ENCODE measurements around the gene NFATC2.

The NFATC2 gene

GRCh38 chr20:51450221-51450712 is 92.3 kb downstream of the NFATC2 start:
- no peak overlapping the region for H3K4me3 ChIP-seq (ENCODE audit: low read length)

DNA sequence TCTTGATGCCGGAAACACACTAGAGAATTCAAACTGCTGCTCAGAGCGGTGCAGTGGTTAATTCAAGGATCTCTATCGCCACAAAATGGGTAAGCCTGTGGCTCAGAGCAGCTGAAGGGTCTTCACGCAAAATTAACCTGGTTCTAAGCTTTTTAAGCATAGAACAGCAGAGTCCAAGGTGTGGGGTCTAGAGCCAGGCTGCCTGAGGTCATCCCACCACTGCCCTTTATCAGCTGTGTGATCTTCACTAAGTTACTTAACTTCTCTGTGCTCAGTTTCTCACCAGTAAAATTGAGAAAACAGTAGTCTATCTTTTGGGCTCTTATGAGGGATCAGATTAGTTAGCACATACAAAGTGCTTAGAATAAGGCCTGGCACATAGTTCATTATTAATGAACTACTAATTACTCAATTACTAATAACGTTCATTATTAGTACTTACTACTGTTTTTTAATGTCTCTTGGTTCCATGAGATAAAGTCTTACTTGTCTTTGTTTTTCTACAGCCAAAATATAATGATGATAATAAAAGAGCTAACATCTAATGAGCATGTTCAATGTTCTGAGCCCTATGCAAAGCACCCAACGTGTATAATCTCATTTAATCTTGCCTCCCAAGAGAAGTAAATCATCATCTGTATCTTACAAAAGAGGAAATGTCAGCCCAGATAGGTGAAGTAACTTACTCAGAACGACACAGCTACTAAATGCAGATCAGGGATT is 92.9 kb downstream of the NFATC2 start:
- no peak for TF ChIP-seq ZNF274 (IDR thresholded peaks at IDR 0.05; ENCODE audit: low read depth, low read length)
- no peak overlapping the region for H3K4me3 ChIP-seq (ENCODE audit: low read length)

More at GRCh38 chr20:51450221-51450712, 92.3 kb downstream of the NFATC2 start:
- no peak for TF ChIP-seq ZNF274 (IDR thresholded peaks at IDR 0.05; ENCODE audit: low read depth, low read length)

DNA sequence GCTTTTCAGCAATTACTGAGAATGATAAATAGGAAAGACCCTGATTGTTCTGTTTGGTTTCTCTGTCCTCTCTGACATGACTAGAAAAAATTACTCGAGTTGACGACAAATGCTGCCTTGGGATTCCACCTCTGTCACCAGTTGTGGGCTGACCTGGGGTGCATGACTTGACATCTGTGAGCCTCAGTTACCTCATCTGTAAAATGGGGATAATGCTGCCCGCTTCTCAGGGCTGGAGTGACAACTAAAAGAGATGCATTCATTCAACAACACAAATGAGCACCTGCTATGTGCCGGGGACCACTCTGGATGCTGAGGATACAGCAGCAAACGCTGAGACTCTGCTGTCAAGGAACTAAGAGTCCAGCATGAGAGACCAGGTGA is 94.8 kb downstream of the NFATC2 start:
- H3K4me3 ChIP-seq (ENCODE audit: low read length): no peak overlapping the region
- TF ChIP-seq ZNF274 (IDR thresholded peaks at IDR 0.05; ENCODE audit: low read depth, low read length): no peak

- no peak overlapping the region for H3K4me3 ChIP-seq (ENCODE audit: low read length)
- TF ChIP-seq ZNF274 (IDR thresholded peaks at IDR 0.05; ENCODE audit: low read depth, low read length): no peak
These were observed 95.3 kb downstream of the NFATC2 start for GRCh38 chr20:51447097-51447764.

DNA sequence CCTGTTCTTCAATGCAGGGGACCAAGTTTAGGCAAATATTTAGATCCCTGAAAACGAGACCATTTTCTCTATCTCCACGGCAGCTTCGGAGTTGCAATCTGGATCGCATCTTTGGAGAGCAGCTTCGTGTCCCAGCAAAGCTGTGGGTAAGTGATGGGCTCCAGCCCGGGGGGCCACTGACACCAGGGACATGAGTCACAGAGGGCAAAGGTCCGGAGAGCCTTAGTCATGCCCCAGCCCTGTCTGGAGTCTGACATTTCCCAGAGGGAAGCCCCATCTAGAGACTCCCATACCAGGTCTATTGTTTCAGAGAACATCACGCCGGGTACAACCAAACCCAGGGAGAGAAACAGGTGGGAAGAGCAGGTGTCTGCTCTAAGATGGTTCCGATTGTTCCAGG is 95.9 kb downstream of the NFATC2 start:
- no peak for TF ChIP-seq ZNF274 (IDR thresholded peaks at IDR 0.05; ENCODE audit: low read depth, low read length)

GRCh38 chr20:51446230-51446629 is 96.3 kb downstream of the NFATC2 start:
- no peak overlapping the region for H3K4me3 ChIP-seq (ENCODE audit: low read length)
- TF ChIP-seq ZNF274 (IDR thresholded peaks at IDR 0.05; ENCODE audit: low read depth, low read length): no peak

More for the DNA sequence above, 95.9 kb downstream of the NFATC2 start:
- no peak overlapping the region for H3K4me3 ChIP-seq (ENCODE audit: low read length)

DNA sequence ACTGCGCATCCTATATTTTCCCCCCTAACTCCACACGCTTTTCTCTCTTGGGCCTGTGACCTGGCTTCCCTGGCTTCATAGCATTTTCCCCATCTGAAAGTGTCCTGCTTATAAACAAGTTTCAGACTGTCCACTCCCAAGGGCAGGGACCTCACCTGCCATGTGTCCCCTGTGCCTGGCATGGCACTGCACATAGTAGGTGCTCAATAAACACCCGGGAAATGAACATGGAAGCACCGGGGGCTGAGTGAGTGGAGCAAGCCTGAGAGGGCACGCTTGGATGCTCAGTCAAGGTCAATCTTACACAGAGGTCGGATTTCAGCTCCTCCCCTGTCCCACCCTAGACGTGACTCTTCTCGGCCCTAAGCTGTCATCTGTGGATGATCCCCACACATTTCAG is 96.9 kb downstream of the NFATC2 start:
- no peak for TF ChIP-seq ZNF274 (IDR thresholded peaks at IDR 0.05; ENCODE audit: low read depth, low read length)
- no peak overlapping the region for H3K4me3 ChIP-seq (ENCODE audit: low read length)

DNA sequence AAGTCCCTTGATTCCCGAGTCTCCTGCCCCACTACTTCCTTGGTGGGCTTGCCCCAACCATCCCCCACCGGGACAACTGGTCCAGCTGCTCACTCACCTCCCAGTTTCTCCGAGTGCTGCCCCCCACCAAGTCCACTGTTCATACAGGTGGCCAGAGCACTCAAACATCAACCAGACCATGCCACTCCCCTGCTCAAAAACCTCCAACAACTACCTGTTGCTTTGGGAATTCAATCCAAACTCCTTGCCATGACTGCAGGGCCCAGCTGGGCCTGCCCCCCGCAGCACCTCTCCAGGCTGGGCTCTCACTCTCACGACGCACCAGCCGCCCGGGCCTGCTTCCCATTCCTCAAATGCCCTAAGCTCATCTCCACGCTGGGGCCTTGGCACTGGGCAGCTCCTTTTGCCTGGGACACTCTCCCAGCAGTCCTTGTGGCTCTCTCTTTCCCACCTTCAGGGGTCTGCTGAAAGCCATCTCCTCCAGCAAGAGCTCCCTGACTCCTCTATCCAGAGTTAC is 97.5 kb downstream of the NFATC2 start:
- no peak for TF ChIP-seq ZNF274 (IDR thresholded peaks at IDR 0.05; ENCODE audit: low read depth, low read length)
- H3K4me3 ChIP-seq (ENCODE audit: low read length): no peak overlapping the region

DNA sequence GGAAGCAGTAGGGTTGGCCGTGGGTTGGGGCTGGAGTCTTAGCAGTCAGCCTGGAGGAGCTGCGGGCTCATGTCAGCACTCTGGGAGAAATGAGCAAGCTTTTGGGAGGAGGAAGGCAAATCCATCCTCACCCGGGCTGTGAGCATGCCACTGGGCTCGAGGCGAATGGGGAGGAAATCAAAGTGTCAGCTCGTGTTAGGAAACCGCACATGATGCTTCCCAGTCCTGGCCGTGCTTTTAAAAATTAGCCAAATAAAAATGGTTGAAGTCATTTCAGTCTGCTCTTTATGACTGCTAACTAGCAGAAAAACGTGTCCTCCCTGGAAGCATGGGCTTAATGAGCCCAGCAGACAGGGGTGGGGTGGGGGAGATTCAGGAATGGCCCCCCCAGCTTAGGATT is 98.1 kb downstream of the NFATC2 start:
- no peak overlapping the region for H3K4me3 ChIP-seq (ENCODE audit: low read length)
- TF ChIP-seq ZNF274 (IDR thresholded peaks at IDR 0.05; ENCODE audit: low read depth, low read length): no peak

- TF ChIP-seq ZNF274 (IDR thresholded peaks at IDR 0.05; ENCODE audit: low read depth, low read length): no peak
- no peak overlapping the region for H3K4me3 ChIP-seq (ENCODE audit: low read length)
These were observed 99.9 kb downstream of the NFATC2 start for GRCh38 chr20:51442602-51443001.

DNA sequence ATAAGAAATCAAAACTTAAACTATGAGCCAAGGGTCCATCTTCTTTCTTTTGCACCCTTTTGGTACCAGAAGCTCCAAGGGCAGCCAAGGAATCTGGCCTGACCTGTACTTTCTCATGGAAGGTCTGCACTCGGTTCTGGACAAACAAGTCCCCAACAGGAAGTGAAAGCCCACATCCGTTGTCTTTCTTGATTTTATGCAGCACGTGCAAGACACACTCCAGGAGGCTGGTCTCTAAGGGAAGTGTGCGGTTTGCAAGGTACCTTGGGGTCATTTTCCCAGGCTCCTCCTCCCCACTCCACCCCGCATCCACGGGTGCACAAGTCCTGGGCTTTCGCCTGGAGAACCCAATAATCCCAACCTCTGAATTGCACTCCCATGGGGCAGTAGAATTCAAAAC is 101.9 kb downstream of the NFATC2 start:
- no peak overlapping the region for H3K4me3 ChIP-seq (ENCODE audit: low read length)
- no peak for TF ChIP-seq ZNF274 (IDR thresholded peaks at IDR 0.05; ENCODE audit: low read depth, low read length)

DNA sequence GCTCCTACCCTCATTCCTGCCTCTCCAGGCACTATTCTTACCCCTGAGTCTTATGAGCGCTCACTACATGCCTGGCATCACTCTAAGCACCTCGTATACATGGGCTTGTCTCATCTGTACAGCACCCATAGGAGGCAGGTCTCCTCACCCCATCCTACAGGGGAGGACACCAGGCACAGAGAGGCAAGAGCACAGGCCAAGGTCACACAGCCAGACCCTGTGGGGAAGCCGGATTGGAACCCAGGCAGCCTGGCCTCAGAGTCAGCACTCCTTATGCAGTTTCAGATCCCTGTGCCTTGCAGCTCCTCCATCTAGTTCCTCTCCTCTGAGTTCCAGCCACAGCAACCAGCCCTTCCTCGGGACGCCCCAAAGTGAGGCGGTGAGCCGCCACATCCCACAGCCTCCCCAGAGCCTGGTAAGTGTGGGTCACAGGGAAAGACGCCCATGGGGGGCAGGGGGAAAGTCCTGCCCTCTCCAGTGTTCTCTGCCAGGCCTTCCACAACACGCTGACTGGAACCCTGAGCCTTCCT is 103.3 kb downstream of the NFATC2 start:
- no peak overlapping the region for H3K4me3 ChIP-seq (ENCODE audit: low read length)
- no peak for TF ChIP-seq ZNF274 (IDR thresholded peaks at IDR 0.05; ENCODE audit: low read depth, low read length)

GRCh38 chr20:51438136-51438535 is 104.4 kb downstream of the NFATC2 start:
- no peak for TF ChIP-seq ZNF274 (IDR thresholded peaks at IDR 0.05; ENCODE audit: low read depth, low read length)
- no peak overlapping the region for H3K4me3 ChIP-seq (ENCODE audit: low read length)

- no peak overlapping the region for H3K4me3 ChIP-seq (ENCODE audit: low read length)
- TF ChIP-seq ZNF274 (IDR thresholded peaks at IDR 0.05; ENCODE audit: low read depth, low read length): no peak
These were observed 105.2 kb downstream of the NFATC2 start for GRCh38 chr20:51437182-51437924.

Measured in GM08714 (cell line).